ENCODE data around the gene DNAJB11.

- TF ChIP-seq ZFX (IDR thresholded peaks at IDR 0.05) (no peak), EZH2 (IDR thresholded peaks at IDR 0.05) (no peak), POLR2AphosphoS5 (IDR thresholded peaks at IDR 0.05; ENCODE audit: low read depth, low read length) (no peak), REST (IDR thresholded peaks at IDR 0.05; ENCODE audit: low read depth) (no peak), ZNF274 (IDR thresholded peaks at IDR 0.05; ENCODE audit: low read depth, low read length) (no peak), CTCF (IDR thresholded peaks at IDR 0.05 in 2 of 3, conservative IDR thresholded peaks at IDR 0.05 in 1 of 3; ENCODE audit: borderline replicate concordance in 1 of 3, insufficient read depth in 1 of 3, low read depth in 2 of 3, low read length in 2 of 3) (no peak), POLR2A (IDR thresholded peaks at IDR 0.05; ENCODE audit: borderline replicate concordance, extremely low read depth, insufficient read depth, insufficient read length) (no peak), JUND (IDR thresholded peaks at IDR 0.05) (no peak), RAD21 (IDR thresholded peaks at IDR 0.05; ENCODE audit: low read depth) (no peak), YY1 (IDR thresholded peaks at IDR 0.05; ENCODE audit: extremely low read depth, insufficient replicate concordance, low read depth, low read length) (no peak), SRF (IDR thresholded peaks at IDR 0.05; ENCODE audit: low read depth) (no peak)
These were observed 7.0 kb downstream of the DNAJB11 start for GRCh38 chr3:186577521-186577920.

Measured in HCT116 (cell line).